ENCODE measurements around the gene FGF12.

Gene FGF12

GRCh38 chr3:192726385-192726784 is 956 bp downstream of the FGF12 start:
- no peak overlapping the region for H3K27ac ChIP-seq (ENCODE audit: low read length, poor library complexity, severe bottlenecking)
- H2AK5ac ChIP-seq (ENCODE audit: low read length, severe bottlenecking) = no peak overlapping the region
- no peak overlapping the region for H2BK12ac ChIP-seq (ENCODE audit: low read length in 2 of 2)
- no peak overlapping the region for H4K91ac ChIP-seq (ENCODE audit: low read length)
- no peak overlapping the region for H3K23ac ChIP-seq (ENCODE audit: low read length in 2 of 2)
- H3K4ac ChIP-seq (ENCODE audit: low read depth in 1 of 2, low read length in 2 of 2) = no peak overlapping the region
- WGBS = 50% methylated on average over 1 of the region's 2 CpGs
- no peaks in the 10 kb centered on the region for H3K9me3 ChIP-seq (ENCODE audit: control insufficient read depth, low read length)
- H3K4me3 ChIP-seq (ENCODE audit: insufficient read depth in 1 of 2, low read depth in 1 of 2, low read length in 2 of 2) = no peak overlapping the region
- H2BK15ac ChIP-seq (ENCODE audit: low read depth, poor library complexity, severe bottlenecking) = no peak overlapping the region
- H2BK5ac ChIP-seq (ENCODE audit: low read depth, low read length, poor library complexity, severe bottlenecking) = no peak overlapping the region
- H3K79me1 ChIP-seq (replicated peaks; ENCODE audit: low read length, poor library complexity, severe bottlenecking) = no peaks in the 10 kb centered on the region
- no peak overlapping the region for H3K9ac ChIP-seq (ENCODE audit: low read length)
- H3K18ac ChIP-seq (ENCODE audit: low read depth in 1 of 2, low read length in 2 of 2) = no peak overlapping the region
- H2BK120ac ChIP-seq (ENCODE audit: low read depth, low read length) = no peak overlapping the region
- no peak overlapping the region for H4K8ac ChIP-seq (ENCODE audit: low read length)
- no peak for DNase-seq
- peaks cover 5% of the 10 kb centered on the region for H3K4me1 ChIP-seq (ENCODE audit: control insufficient read depth, insufficient read depth, low read depth, low read length)
- H3K14ac ChIP-seq (ENCODE audit: low read length in 2 of 2) = no peak overlapping the region
- no peak overlapping the region for H2AFZ ChIP-seq (ENCODE audit: low read depth, low read length)
- peaks cover 10% of the 10 kb centered on the region in 2 experiments for H3K27me3 ChIP-seq (ENCODE audit: control insufficient read depth in 1 of 2, insufficient read depth in 1 of 2, low read length in 2 of 2)
- no peaks in the 10 kb centered on the region for H3K36me3 ChIP-seq (ENCODE audit: control insufficient read depth in 1 of 2, insufficient read depth in 2 of 2, low read depth in 1 of 2, low read length in 2 of 2)
- no peak overlapping the region for H3K4me2 ChIP-seq (ENCODE audit: low read length, poor library complexity, severe bottlenecking)

- no peak for DNase-seq
- Histone ChIP-seq H3K4me1 (ENCODE audit: control insufficient read depth, insufficient read depth, low read depth, low read length) (no peaks in the 10 kb centered on the region), H2AFZ (ENCODE audit: low read depth, low read length) (no peak overlapping the region), H3K18ac (ENCODE audit: low read depth in 1 of 2, low read length in 2 of 2) (no peak overlapping the region), H3K27ac (ENCODE audit: low read length, poor library complexity, severe bottlenecking) (no peak overlapping the region), H3K9ac (ENCODE audit: low read length) (no peak overlapping the region), H2BK15ac (ENCODE audit: low read depth, poor library complexity, severe bottlenecking) (no peak overlapping the region), H4K91ac (ENCODE audit: low read length) (no peak overlapping the region), H2BK120ac (ENCODE audit: low read depth, low read length) (no peak overlapping the region), H3K14ac (ENCODE audit: low read length in 2 of 2) (no peak overlapping the region), H3K9me3 (ENCODE audit: control insufficient read depth, low read length) (no peaks in the 10 kb centered on the region), H3K79me1 (replicated peaks; ENCODE audit: low read length, poor library complexity, severe bottlenecking) (no peaks in the 10 kb centered on the region), H3K4me3 (ENCODE audit: insufficient read depth in 1 of 2, low read depth in 1 of 2, low read length in 2 of 2) (no peak overlapping the region), H3K36me3 (ENCODE audit: control insufficient read depth in 1 of 2, insufficient read depth in 2 of 2, low read depth in 1 of 2, low read length in 2 of 2) (no peaks in the 10 kb centered on the region), H3K27me3 (ENCODE audit: control insufficient read depth in 1 of 2, insufficient read depth in 1 of 2, low read length in 2 of 2) (no peaks in the 10 kb centered on the region), H2AK5ac (ENCODE audit: low read length, severe bottlenecking) (no peak overlapping the region), H2BK12ac (ENCODE audit: low read length in 2 of 2) (no peak overlapping the region), H3K23ac (ENCODE audit: low read length in 2 of 2) (no peak overlapping the region), H2BK5ac (ENCODE audit: low read depth, low read length, poor library complexity, severe bottlenecking) (no peak overlapping the region), H4K8ac (ENCODE audit: low read length) (no peak overlapping the region), H3K4ac (ENCODE audit: low read depth in 1 of 2, low read length in 2 of 2) (no peak overlapping the region), H3K4me2 (ENCODE audit: low read length, poor library complexity, severe bottlenecking) (no peak overlapping the region)
- WGBS = 77% methylated on average over 2 of the region's 3 CpGs
Measured at GRCh38 chr3:192719964-192720363, 7.4 kb downstream of the FGF12 start.

GRCh38 chr3:192718156-192718555 is 9.2 kb downstream of the FGF12 start:
- no peak overlapping the region for H2BK5ac ChIP-seq (ENCODE audit: low read depth, low read length, poor library complexity, severe bottlenecking)
- H2BK12ac ChIP-seq (ENCODE audit: low read length in 2 of 2) = no peak overlapping the region
- DNase-seq = no peak
- no peak overlapping the region for H2BK15ac ChIP-seq (ENCODE audit: low read depth, poor library complexity, severe bottlenecking)
- H3K36me3 ChIP-seq (ENCODE audit: control insufficient read depth in 1 of 2, insufficient read depth in 2 of 2, low read depth in 1 of 2, low read length in 2 of 2) = no peaks in the 10 kb centered on the region
- no peak overlapping the region for H3K23ac ChIP-seq (ENCODE audit: low read length in 2 of 2)
- no peak overlapping the region for H3K27ac ChIP-seq (ENCODE audit: low read length, poor library complexity, severe bottlenecking)
- H4K91ac ChIP-seq (ENCODE audit: low read length) = no peak overlapping the region
- H3K9ac ChIP-seq (ENCODE audit: low read length) = no peak overlapping the region
- H3K27me3 ChIP-seq (ENCODE audit: control insufficient read depth in 1 of 2, insufficient read depth in 1 of 2, low read length in 2 of 2) = no peaks in the 10 kb centered on the region
- no peak overlapping the region for H2AFZ ChIP-seq (ENCODE audit: low read depth, low read length)
- H3K79me1 ChIP-seq (replicated peaks; ENCODE audit: low read length, poor library complexity, severe bottlenecking) = no peaks in the 10 kb centered on the region
- H3K4me2 ChIP-seq (ENCODE audit: low read length, poor library complexity, severe bottlenecking) = no peak overlapping the region
- no peak overlapping the region for H4K8ac ChIP-seq (ENCODE audit: low read length)
- H2AK5ac ChIP-seq (ENCODE audit: low read length, severe bottlenecking) = no peak overlapping the region
- H3K4me3 ChIP-seq (ENCODE audit: insufficient read depth in 1 of 2, low read depth in 1 of 2, low read length in 2 of 2) = no peak overlapping the region
- H3K14ac ChIP-seq (ENCODE audit: low read length in 2 of 2) = no peak overlapping the region
- no peak overlapping the region for H2BK120ac ChIP-seq (ENCODE audit: low read depth, low read length)
- H3K4ac ChIP-seq (ENCODE audit: low read depth in 1 of 2, low read length in 2 of 2) = no peak overlapping the region
- no peaks in the 10 kb centered on the region for H3K4me1 ChIP-seq (ENCODE audit: control insufficient read depth, insufficient read depth, low read depth, low read length)
- no peak overlapping the region for H3K18ac ChIP-seq (ENCODE audit: low read depth in 1 of 2, low read length in 2 of 2)
- 41% methylated on average over 3 of the region's 3 CpGs for WGBS
- H3K9me3 ChIP-seq (ENCODE audit: control insufficient read depth, low read length) = no peaks in the 10 kb centered on the region

GRCh38 chr3:192715126-192715525 is 12.2 kb downstream of the FGF12 start:
- Histone ChIP-seq H3K27me3 (ENCODE audit: control insufficient read depth in 1 of 2, insufficient read depth in 1 of 2, low read length in 2 of 2) (no peaks in the 10 kb centered on the region), H3K4me3 (ENCODE audit: insufficient read depth in 1 of 2, low read depth in 1 of 2, low read length in 2 of 2) (no peak overlapping the region), H2AFZ (ENCODE audit: low read depth, low read length) (no peak overlapping the region), H2BK5ac (ENCODE audit: low read depth, low read length, poor library complexity, severe bottlenecking) (no peak overlapping the region), H3K4me1 (ENCODE audit: control insufficient read depth, insufficient read depth, low read depth, low read length) (no peaks in the 10 kb centered on the region), H3K9me3 (ENCODE audit: control insufficient read depth, low read length) (no peaks in the 10 kb centered on the region), H2BK15ac (ENCODE audit: low read depth, poor library complexity, severe bottlenecking) (no peak overlapping the region), H3K14ac (ENCODE audit: low read length in 2 of 2) (no peak overlapping the region), H3K18ac (ENCODE audit: low read depth in 1 of 2, low read length in 2 of 2) (no peak overlapping the region), H2AK5ac (ENCODE audit: low read length, severe bottlenecking) (no peak overlapping the region), H3K4me2 (ENCODE audit: low read length, poor library complexity, severe bottlenecking) (no peak overlapping the region), H2BK12ac (ENCODE audit: low read length in 2 of 2) (no peak overlapping the region), H3K9ac (ENCODE audit: low read length) (no peak overlapping the region), H3K23ac (ENCODE audit: low read length in 2 of 2) (no peak overlapping the region), H3K36me3 (ENCODE audit: control insufficient read depth in 1 of 2, insufficient read depth in 2 of 2, low read depth in 1 of 2, low read length in 2 of 2) (no peaks in the 10 kb centered on the region), H4K91ac (ENCODE audit: low read length) (no peak overlapping the region), H4K8ac (ENCODE audit: low read length) (no peak overlapping the region), H3K4ac (ENCODE audit: low read depth in 1 of 2, low read length in 2 of 2) (no peak overlapping the region), H2BK120ac (ENCODE audit: low read depth, low read length) (no peak overlapping the region), H3K27ac (ENCODE audit: low read length, poor library complexity, severe bottlenecking) (no peak overlapping the region), H3K79me1 (replicated peaks; ENCODE audit: low read length, poor library complexity, severe bottlenecking) (no peaks in the 10 kb centered on the region)
- DNase-seq = no peak
